ENCODE results near the gene C6orf120.

Gene C6orf120

DNA sequence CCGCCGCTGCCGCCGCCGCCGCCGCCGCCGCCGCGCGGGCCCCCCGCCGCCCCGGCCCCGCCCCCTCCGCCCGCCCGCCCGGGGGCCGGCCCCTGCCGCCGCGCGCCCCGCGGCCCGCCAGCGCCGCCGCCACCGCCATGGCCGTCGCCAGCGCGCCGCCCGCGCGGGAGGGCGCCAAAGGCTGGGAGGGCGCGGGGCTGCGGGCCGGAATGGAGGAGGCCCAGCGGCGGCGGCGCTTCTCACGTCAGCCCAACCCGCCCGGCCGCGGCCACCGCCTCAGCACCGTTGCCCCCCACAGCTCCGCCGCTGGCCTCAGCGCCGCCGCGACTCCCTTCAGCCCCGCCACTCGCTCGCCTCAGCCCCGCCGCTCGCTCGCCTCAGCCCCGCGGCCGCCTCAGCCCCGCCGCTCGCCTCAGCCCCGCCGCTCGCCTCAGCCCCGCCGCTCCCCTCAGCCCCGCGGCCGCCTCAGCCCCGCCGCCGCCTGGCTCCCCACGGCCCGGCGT, 22.1 kb downstream of the C6orf120 start:
- peak; percentile 56 for DNase-seq (ENCODE audit: insufficient read length, low spot score)

GRCh38 chr6:169724494-169725124, 22.7 kb downstream of the C6orf120 start, which contains the start of gene PHF10:
Gene PHF10, minus strand, starts transcription at chr6:169724500. Its CDS starts 569 bp downstream, at chr6:169723931.
- DNase-seq (ENCODE audit: insufficient read length, low spot score) (peak; percentile 58), FAIRE-seq (peak; percentile 54)

More for the DNA sequence above, 22.1 kb downstream of the C6orf120 start:
- FAIRE-seq = no peak

DNA sequence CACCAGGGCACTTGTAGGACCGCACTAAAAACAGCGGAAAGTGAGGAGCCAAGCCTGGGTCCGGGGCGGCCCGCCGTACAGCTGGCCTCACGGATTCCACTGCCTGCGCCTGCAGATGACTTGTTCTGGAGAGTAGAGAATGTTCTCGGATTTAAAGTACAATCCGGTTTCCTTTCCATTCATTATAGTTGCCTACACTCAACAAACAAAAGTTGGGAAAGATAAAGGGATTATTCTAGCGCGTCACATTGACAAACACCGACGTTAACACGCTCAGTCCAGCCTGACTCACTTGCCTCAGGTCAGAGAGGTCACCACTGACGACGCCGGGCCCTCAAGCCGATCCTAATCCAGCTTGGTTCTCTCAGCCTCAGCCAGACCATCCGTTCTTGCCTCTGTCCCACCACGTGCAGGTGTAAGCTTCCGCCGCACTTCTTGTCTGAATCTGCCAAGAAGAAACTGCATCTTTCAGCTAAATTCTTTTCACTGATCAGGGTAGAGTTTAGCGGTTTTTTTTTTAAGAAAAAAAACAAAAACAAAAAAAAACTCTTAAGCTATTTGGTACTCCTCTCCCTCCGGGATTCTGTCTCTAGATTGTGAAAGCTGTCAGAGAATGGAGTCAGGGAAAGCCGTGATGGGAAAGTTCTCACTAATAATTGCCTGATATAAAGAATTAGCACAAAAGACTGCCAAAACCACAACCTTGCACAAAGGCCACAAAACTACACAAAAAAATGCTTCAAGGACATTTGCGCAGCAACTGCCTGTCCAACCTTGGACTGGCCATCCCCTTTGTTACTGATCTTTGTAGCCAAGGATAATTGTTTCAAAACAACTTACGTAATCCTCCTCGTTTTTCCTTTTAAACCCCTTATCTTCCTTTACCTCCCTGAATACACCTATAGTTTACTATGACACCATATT, 23.5 kb downstream of the C6orf120 start:
- FAIRE-seq (peak; percentile 58), DNase-seq (ENCODE audit: insufficient read length, low spot score) (no peak)

- FAIRE-seq (no peak), DNase-seq (ENCODE audit: insufficient read length, low spot score) (no peak)
Observed at GRCh38 chr6:169726049-169726400, 24.1 kb downstream of the C6orf120 start.

DNA sequence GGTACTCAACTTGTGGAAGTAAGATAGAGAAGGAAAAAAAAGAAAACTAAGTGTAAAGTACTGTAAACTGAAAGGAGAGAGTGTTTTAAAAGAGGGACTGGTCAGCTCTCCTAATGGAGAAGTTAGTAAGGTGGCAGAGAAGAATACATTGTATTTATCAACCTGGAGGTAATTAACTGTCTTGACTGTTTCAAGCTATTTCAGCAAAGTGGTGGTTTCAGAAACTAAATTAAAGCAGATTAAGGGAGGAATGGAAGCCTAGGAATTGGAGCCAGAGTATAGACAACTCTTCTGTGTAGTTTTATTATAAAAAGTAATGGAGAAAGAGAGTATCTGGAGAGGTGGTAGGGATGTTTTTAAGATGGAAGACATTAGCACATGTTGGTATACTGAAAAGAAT, 25.0 kb downstream of the C6orf120 start:
- FAIRE-seq = no peak
- no peak for DNase-seq (ENCODE audit: insufficient read length, low spot score)

DNA sequence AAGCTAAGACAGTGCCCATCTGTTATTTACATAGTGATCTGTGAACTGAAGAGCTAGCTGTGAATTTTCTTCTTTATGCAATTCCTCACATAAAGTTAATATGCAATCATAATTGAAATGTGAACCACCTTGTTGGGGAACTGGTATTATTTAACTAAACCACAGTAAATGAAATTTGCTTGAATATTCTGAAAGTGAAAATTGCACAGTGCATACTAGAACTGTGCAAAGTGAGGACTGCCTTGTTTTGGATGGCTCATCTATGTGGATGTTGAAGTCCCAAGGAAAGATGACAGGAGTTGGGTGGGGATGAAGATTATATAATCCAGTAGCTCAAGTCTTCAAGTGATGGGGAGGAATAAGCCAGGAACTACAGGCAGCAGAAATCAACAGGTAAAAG, 28.0 kb downstream of the C6orf120 start:
- DNase-seq (ENCODE audit: insufficient read length, low spot score) = no peak
- no peak for FAIRE-seq

DNA sequence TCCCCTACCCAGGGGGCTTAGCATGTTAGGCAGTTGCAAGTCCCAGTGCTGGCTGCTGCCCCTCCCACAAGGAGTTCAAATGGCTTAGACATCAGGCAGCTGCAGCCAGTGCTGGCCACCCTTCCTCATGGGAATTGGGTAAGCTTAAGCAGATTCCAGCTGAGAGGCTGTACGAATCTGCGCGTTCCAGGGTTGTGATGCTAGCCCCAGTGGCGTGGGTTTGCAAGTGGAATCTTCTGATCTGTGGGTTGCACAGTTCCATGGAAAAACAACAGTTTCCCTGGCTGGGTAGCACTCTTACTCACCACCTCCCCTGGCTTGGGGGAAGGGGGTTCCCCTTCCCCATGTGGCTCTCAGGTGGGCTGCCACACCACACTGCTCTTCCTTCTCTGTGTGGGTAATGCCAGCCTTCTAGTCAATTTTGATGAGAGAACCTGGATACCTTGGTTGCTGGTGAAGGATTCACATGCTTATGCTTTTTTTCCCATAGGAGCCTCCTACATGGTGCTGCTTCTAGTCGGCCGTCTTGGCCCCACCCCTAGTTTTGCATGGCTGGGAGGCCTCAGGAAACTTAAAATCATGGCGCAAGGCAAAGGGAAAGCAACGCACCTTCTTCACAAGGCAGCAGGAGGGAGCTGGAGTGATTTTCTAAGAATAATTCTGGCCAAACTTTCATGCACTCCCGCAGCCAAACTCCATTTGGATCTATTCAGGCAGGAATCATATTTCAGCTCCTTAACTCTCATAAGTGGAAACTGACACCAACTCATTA, 36.5 kb downstream of the C6orf120 start:
- no peak for FAIRE-seq
- DNase-seq (ENCODE audit: insufficient read length, low spot score) = no peak

DNA sequence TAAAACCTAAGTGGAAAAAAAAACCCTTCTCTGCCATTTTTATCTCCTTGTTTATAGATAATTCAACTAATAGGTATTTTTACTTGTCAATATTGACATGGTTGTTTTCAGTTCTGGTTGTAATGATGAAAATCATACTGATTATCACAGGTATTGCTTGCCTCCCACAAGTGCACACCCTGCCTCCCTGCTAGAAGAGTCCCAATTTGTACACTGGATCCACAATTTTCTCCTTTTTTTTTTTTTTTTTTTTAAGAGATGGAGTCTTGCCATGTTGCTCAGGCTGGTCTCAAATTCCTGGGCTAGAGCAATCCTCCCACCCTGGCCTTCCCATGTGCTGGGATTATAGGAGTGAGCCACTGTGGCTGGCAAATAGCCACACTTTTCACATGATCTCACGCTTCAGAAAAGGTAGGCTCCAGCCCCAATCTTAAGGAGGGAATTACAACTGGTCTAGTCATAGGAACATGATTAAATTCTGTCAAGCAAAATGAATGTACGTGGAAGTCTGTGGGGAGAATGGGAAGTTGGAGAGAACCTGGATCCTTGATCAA, 37.1 kb downstream of the C6orf120 start:
- no peak for DNase-seq (ENCODE audit: insufficient read length, low spot score)

DNA sequence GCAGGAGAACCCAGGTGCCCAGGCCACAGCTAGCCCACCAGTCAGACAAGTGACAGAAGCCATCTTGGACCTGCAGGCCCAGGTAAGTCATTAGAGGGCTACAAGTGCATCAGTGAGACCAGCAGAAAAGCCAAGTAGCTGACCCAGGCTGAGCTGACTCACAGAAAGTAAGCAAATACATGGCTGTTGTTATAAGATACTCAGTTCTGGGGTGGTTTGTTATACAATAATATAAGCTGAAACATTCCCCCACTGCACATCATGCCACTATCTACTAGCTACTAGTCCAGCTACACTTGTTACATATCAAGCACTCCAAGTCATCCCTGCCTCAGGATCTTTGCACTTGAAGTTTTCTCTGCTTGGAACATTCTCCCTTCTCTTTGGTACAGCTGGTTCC, 39.4 kb downstream of the C6orf120 start:
- no peak for FAIRE-seq
- no peak for DNase-seq (ENCODE audit: insufficient read length, low spot score)

More for the DNA sequence above, 37.1 kb downstream of the C6orf120 start:
- FAIRE-seq = no peak

- FAIRE-seq (no peak), DNase-seq (ENCODE audit: insufficient read length, low spot score) (no peak)
Observed at GRCh38 chr6:169745405-169745804, 43.5 kb downstream of the C6orf120 start.

GRCh38 chr6:169746556-169746955, 44.6 kb downstream of the C6orf120 start:
- DNase-seq (ENCODE audit: insufficient read length, low spot score) = no peak
- no peak for FAIRE-seq

GRCh38 chr6:169751242-169752073, 49.5 kb downstream of the C6orf120 start, which contains the start of the genes DYNLT2 and ERMARD:
Gene DYNLT2, minus strand, starts transcription at chr6:169751572. Its CDS starts 114 bp downstream, at chr6:169751458.
Gene ERMARD, plus strand, starts transcription at chr6:169751622. Its CDS starts 36 bp downstream, at chr6:169751658.
- peak; percentile 95 for FAIRE-seq

DNA sequence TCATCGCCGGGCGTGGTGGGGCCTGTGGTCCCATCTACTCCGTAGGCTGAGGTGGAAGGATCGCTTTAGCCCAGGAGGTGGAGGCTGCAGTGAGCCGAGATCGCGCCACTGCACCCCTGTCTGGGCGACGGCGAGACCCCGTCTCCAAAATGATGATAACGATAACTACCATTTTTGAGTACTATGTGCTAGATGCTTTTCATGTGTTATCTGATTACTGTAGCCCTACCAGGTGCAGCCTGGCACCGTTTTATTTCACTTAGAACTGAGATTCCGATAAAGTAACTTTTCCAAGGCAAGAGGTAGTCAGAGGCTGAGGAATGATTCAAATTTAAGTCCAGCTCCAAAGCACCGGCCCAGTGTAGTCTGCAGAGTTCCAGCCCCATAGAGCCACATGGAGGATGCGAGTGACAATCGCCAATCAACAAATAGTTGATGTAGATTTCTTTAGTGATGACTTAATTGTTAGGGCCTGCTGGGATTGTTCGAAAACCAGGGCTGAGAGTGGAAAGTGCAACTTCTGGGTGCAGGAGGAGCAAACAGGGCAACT, 50.2 kb downstream of the C6orf120 start:
- peak; percentile 71 for FAIRE-seq
- DNase-seq (ENCODE audit: insufficient read length, low spot score) = no peak

More at GRCh38 chr6:169751242-169752073, 49.5 kb downstream of the C6orf120 start, which contains the start of the genes DYNLT2 and ERMARD:
- DNase-seq (ENCODE audit: insufficient read length, low spot score) = peak; percentile 78

All from GM19239 (cell line).